Dermis lymphatic vessel endothelial cell (primary cell): ENCODE measurements around the gene RBBP4. TPM values are rescaled to one million over a fixed set of nuclear protein-coding genes. Genes with fewer than 3 reads are reported as not detected.

Source experiments
- total RNA-seq: library from RNA; depleted of rRNA; stranded (reverse); fragments of >200 nt; gene quantifications from 2 replicates; pipeline ENCODE4 v1.2.1, GENCODE V29; 2014

Gene RBBP4
- total RNA-seq = 180 and 207 TPM in 2 replicates

DNA sequence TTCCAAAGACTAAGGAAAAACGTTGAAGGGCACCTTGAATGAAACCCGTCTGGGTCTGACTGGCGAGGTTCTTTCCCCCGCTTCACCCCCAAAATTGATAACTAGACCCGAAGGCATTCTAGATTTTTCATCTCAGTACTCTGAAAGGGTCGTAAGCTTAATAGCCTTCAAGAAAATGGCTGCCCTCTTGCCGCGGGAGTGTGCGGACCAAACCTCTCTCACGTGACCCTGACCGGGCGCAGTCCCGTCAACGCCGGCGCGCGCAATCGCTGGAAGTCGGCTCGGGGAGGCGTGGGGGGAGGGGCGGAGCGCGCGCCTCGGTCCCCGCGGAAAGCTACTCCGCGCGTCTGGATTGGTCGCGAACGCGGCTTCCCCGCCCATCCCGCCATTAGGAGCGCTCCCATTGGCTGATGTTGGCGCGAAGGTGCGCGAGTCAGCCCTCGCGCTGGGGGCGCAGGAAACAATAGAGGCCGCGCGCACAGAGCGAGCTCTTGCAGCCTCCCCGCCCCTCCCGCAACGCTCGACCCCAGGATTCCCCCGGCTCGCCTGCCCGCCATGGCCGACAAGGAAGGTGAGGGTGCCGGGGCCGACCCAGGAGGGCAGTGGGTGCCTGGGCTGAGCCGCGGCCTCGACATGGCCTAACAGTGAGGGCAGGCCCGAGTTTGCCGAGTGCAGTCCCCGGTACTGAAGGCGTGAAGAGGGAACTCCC lies at the start of gene RBBP4:
TSS of gene RBBP4 (plus strand) at position 457 of the 709 bp plus-strand sequence. CDS start at position 556, 99 bp downstream.

DNA sequence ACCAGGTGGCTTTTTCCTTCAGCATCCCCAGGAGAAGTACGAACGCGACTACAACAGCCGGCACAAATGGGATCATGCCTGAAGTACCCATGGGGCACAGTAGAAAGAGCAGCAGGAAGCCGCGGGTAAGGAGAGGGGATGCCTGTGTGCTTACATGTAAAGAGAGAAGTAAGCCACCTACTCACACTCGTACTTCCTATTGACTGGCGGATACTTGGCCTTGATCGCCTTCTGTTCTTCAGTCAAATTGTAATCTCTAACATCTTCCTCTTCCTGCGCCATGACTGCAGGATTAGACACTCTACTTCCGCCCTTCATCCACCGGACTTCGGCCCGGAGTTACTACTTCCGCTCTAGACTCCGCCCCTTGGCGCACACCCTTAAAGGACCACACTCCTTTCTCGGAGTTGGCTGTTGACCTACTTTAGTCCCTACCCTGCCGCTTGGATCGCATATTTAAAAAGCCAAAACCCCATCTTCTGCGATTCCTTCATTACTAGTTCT lies 708 bp upstream of the RBBP4 start, which contains the start of gene ZBTB8OS:
TSS of gene ZBTB8OS (minus strand) at position 303 of the 504 bp plus-strand sequence. CDS start at position 282, 21 bp downstream.

DNA sequence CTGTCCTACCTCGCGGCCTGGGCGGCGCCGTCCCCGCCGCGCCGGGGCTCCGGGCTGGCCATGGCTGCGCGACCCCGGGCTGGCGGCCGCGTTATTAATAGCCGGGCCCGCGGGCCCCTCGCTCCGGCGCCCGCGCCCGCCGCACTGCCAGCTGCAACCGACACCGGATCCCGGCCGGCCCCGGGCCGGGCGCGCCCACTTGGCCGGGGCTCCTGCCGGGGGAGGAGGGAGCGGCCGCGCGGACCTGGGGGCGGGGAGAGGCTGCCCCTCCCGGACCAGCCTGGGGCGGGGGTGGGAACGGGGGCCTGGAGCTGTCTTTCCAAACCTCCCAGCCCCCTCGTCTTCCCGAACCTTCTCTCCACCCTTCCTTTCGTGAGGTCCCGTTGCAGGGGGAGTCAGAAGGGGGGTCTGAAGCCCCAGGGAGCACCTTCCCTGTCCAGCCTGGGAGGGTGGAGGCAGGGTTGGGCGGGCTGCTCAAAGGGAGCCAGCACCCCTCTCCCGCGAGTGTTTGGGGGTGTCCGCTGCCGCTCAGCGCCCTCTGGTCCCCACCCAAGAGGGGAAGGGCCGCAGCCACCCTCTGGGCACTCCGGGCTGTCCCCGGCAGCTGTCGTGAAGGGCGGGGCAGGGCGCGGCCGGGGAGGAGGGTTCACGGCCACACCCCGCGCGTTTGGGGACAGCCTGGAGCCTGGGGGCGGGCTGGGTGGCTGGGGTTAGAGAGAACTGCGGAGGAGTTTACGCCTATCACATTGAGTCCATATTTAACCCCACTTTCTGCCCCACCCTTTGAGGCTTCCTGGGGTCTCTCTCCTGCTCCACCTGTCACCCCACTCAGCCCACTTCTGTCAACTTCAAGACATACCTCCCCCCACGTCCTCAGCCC lies 51.8 kb downstream of the RBBP4 start, which contains the start of gene SYNC:
TSS of gene SYNC (minus strand) at position 172 of the 880 bp plus-strand sequence. CDS start at position 62, 110 bp downstream.

Other genes with a start within 250 kb of the RBBP4 start
- under 0.01 TPM in 2 replicates for gene ZBTB8B, start 186.1 kb upstream of the RBBP4 start, total RNA-seq
- gene ZBTB8A, start 111.8 kb upstream of the RBBP4 start, total RNA-seq = 9.0 and 11.5 TPM in 2 replicates
- gene ZBTB8OS, start 658 bp upstream of the RBBP4 start, total RNA-seq = 31.7 and 34.5 TPM in 2 replicates
- gene SYNC, start 51.6 kb downstream of the RBBP4 start, total RNA-seq = 13.9 and 18.1 TPM in 2 replicates
- gene YARS1, start 166.2 kb downstream of the RBBP4 start, total RNA-seq = 53.0 and 55.7 TPM in 2 replicates
- gene S100PBP, start 166.4 kb downstream of the RBBP4 start, total RNA-seq = 15.6 and 18.3 TPM in 2 replicates
- gene FNDC5, start 219.7 kb downstream of the RBBP4 start, total RNA-seq = under 0.01 and 0.17 TPM in 2 replicates
- gene HPCA, start 235.3 kb downstream of the RBBP4 start, total RNA-seq = not detected in 2 replicates